ENCODE results near the gene NCF2.

GRCh38 chr1:183515002-183515689 lies 75.1 kb downstream of the NCF2 start:
- TF ChIP-seq CTCF (IDR thresholded peaks at IDR 0.05): no peak
- no peak for TF ChIP-seq POLR2AphosphoS5 (IDR thresholded peaks at IDR 0.05; ENCODE audit: low read depth, low read length)
- TF ChIP-seq SIN3A (IDR thresholded peaks at IDR 0.05; ENCODE audit: borderline replicate concordance, insufficient read depth, low read depth, low read length): no peak
- no peak for TF ChIP-seq TCF7L2 (IDR thresholded peaks at IDR 0.05; ENCODE audit: low read depth, low read length)

Data from Panc1 (cell line).